Mesendoderm (in vitro differentiated cells): ENCODE results near the gene ST6GALNAC6.

Experiments used
- DNase-seq: peaks from one replicate; pipeline ENCODE4 v3.0.0; 2013
- H2AK5ac ChIP-seq: 2 replicates; pipeline ENCODE4 v1.6.1; 2013; ENCODE audit warnings: low read length, inconsistent platforms
- H2BK120ac ChIP-seq: 2 replicates; pipeline ENCODE4 v1.6.1; 2013; ENCODE audit warnings: low read depth, mild to moderate bottlenecking, low read length, moderate library complexity, mixed read lengths
- H2BK15ac ChIP-seq: replicated peaks from 2 replicates; pipeline ENCODE4 v1.6.1; 2013; ENCODE audit warnings: low read depth, mild to moderate bottlenecking, moderate library complexity
- H2BK5ac ChIP-seq: 2 replicates; pipeline ENCODE4 v1.6.1; 2013; ENCODE audit warnings: low read length, inconsistent platforms
- H3K18ac ChIP-seq: 2 replicates; pipeline ENCODE4 v1.6.1; 2013; ENCODE audit warnings: mild to moderate bottlenecking, low read length, mixed read lengths
- H3K23ac ChIP-seq: one replicate; pipeline ENCODE4 v1.6.1; 2013; ENCODE audit warnings: low read length
- H3K27ac ChIP-seq: 2 replicates; pipeline ENCODE4 v1.5.1; 2013; ENCODE audit warnings: low read depth, mild to moderate bottlenecking, inconsistent platforms, low read length, moderate library complexity
- H3K27me3 ChIP-seq: 2 replicates; pipeline ENCODE4 v1.6.1; 2013; ENCODE audit warnings: low read length, control low read depth, mild to moderate bottlenecking, inconsistent platforms; ENCODE audit not compliant: insufficient read depth, poor library complexity
- H3K36me3 ChIP-seq: 2 replicates; pipeline ENCODE4 v1.6.1; 2013; ENCODE audit warnings: low read length, inconsistent platforms; ENCODE audit not compliant: control insufficient read depth, insufficient read depth
- H3K4ac ChIP-seq: one replicate; pipeline ENCODE4 v1.6.1; 2013; ENCODE audit warnings: low read depth, mild to moderate bottlenecking, low read length, moderate library complexity
- H3K4me1 ChIP-seq: 2 replicates; pipeline ENCODE4 v1.6.1; 2013; ENCODE audit warnings: low read depth, low read length, inconsistent platforms; ENCODE audit not compliant: control insufficient read depth
- H3K4me2 ChIP-seq: 2 replicates; pipeline ENCODE4 v1.6.1; 2013; ENCODE audit warnings: low read length
- H3K4me3 ChIP-seq: 2 replicates; pipeline ENCODE4 v1.5.1; 2013; ENCODE audit warnings: mild to moderate bottlenecking, low read length
- H3K56ac ChIP-seq: one replicate; pipeline ENCODE4 v1.6.1; 2013; ENCODE audit warnings: low read length
- H3K79me1 ChIP-seq: 2 replicates; pipeline ENCODE4 v1.6.1; 2013; ENCODE audit warnings: low read length, inconsistent platforms
- H3K79me2 ChIP-seq: 2 replicates; pipeline ENCODE4 v1.6.1; 2013; ENCODE audit warnings: mild to moderate bottlenecking, low read length; ENCODE audit not compliant: control insufficient read depth, insufficient read depth
- H3K9ac ChIP-seq: 2 replicates; pipeline ENCODE4 v1.6.1; 2013; ENCODE audit warnings: low read length, inconsistent platforms
- H4K5ac ChIP-seq: one replicate; pipeline ENCODE4 v1.6.1; 2013; ENCODE audit warnings: low read length
- H4K8ac ChIP-seq: one replicate; pipeline ENCODE4 v1.6.1; 2013; ENCODE audit warnings: low read depth, mild to moderate bottlenecking, control low read depth, low read length, moderate library complexity
- WGBS: extraction: QIAGEN DNeasy Blood & Tissue Kit; methylation state at CpG from one replicate; pipeline ENCODE4 v1.1.7; 2013; ENCODE audit warnings: low lambda C conversion rate, missing lambda C conversion rate; ENCODE audit not compliant: insufficient coverage; ENCODE audit errors: extremely low coverage; 5-methylcytosine and 5-hydroxymethylcytosine counted together

Gene ST6GALNAC6

GRCh38 chr9:127869310-127870152 lies 29.9 kb downstream of the ST6GALNAC6 start:
- Histone ChIP-seq H3K23ac (no peak overlapping the region), H3K79me2 (no peaks in the 10 kb centered on the region), H3K36me3 (peaks cover 2% of the 10 kb centered on the region), H3K4me1 (no peaks in the 10 kb centered on the region), H3K4me2 (no peak overlapping the region), H4K8ac (no peak overlapping the region), H2BK15ac (no peak overlapping the region), H2BK120ac (no peak overlapping the region), H3K4me3 (no peak overlapping the region), H3K27me3 (no peaks in the 10 kb centered on the region), H4K5ac (no peak overlapping the region), H2BK5ac (no peak overlapping the region), H2AK5ac (no peak overlapping the region), H3K18ac (no peak overlapping the region), H3K79me1 (no peaks in the 10 kb centered on the region), H3K4ac (no peak overlapping the region), H3K9ac (no peak overlapping the region), H3K27ac (no peak overlapping the region), H3K56ac (peak overlapping the region; percentile 57)
- peak; percentile 86 for DNase-seq
- WGBS = no CpG with 5 or more reads among the region's 18 CpGs

GRCh38 chr9:127868278-127868902 lies 31.0 kb downstream of the ST6GALNAC6 start:
- Histone ChIP-seq H3K79me2 (no peaks in the 10 kb centered on the region), H3K79me1 (no peaks in the 10 kb centered on the region), H3K56ac (no peak overlapping the region), H3K23ac (no peak overlapping the region), H3K4me2 (no peak overlapping the region), H2BK15ac (no peak overlapping the region), H3K4me1 (no peaks in the 10 kb centered on the region), H2BK5ac (no peak overlapping the region), H3K4me3 (no peak overlapping the region), H4K5ac (no peak overlapping the region), H3K27ac (no peak overlapping the region), H3K9ac (no peak overlapping the region), H3K27me3 (no peaks in the 10 kb centered on the region), H2AK5ac (no peak overlapping the region), H3K36me3 (peaks cover 2% of the 10 kb centered on the region), H2BK120ac (no peak overlapping the region), H3K18ac (no peak overlapping the region), H4K8ac (no peak overlapping the region), H3K4ac (no peak overlapping the region)
- no CpG with 5 or more reads among the region's 18 CpGs for WGBS
- no peak for DNase-seq

DNA sequence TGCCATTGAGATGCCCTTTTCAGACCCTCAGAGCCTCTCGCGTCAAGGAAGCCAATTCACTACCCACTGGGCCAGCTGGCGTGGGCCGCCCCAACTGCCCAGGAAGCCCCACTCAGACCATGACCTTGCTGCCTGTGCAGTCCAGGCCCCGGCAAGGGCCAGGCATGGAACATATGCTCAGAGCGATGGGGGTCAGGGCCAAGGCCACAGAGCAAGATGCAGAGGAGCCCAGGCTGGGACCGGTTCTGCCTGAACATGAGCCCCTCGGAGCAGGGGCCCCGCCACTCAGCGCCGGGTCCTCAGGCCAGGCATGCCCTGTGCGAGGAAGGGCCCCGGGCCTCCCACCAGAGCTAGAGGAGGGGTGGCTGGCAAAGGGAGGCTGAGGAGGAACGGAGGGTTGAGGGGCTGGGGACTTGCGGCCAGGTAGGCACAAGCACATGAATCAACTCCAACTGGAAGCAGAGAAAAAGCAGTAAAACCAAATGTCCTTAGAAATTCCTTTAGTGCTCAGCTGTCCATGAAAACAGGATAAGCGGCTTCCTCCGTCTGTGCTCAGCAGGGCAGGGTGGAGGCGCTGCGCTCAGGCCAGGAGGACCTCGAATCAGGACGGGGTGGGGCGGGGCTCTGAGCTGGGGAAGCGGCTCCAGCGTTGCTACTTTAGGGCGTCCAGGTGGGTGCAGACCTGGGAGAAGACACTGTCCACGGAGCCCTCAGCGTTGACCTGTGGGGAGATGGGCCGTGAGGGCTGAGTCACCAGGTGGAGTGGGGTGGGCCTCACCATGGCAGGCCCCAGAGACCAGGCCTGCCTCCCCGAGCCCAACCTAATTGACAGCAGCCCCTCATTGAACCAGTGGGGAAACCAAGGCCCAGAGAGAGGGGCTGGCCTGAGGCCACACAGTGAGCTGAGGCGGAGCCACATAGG lies 31.8 kb downstream of the ST6GALNAC6 start:
- H2AK5ac ChIP-seq = no peak overlapping the region
- peak overlapping the region; percentile 60 for H3K56ac ChIP-seq
- H3K9ac ChIP-seq = no peak overlapping the region
- H3K18ac ChIP-seq = no peak overlapping the region
- no peak overlapping the region for H3K4me2 ChIP-seq
- no peak overlapping the region for H4K8ac ChIP-seq
- no CpG with 5 or more reads among the region's 30 CpGs for WGBS
- peaks cover 2% of the 10 kb centered on the region for H3K36me3 ChIP-seq
- H3K4me1 ChIP-seq = no peaks in the 10 kb centered on the region
- H3K79me1 ChIP-seq = no peaks in the 10 kb centered on the region
- no peak overlapping the region for H3K4ac ChIP-seq
- H3K27me3 ChIP-seq = no peaks in the 10 kb centered on the region
- H3K4me3 ChIP-seq = no peak overlapping the region
- H4K5ac ChIP-seq = no peak overlapping the region
- no peak overlapping the region for H3K27ac ChIP-seq
- H2BK5ac ChIP-seq = no peak overlapping the region
- no peak overlapping the region for H2BK15ac ChIP-seq
- H2BK120ac ChIP-seq = no peak overlapping the region
- no peak for DNase-seq
- H3K79me2 ChIP-seq = no peaks in the 10 kb centered on the region
- H3K23ac ChIP-seq = no peak overlapping the region

DNA sequence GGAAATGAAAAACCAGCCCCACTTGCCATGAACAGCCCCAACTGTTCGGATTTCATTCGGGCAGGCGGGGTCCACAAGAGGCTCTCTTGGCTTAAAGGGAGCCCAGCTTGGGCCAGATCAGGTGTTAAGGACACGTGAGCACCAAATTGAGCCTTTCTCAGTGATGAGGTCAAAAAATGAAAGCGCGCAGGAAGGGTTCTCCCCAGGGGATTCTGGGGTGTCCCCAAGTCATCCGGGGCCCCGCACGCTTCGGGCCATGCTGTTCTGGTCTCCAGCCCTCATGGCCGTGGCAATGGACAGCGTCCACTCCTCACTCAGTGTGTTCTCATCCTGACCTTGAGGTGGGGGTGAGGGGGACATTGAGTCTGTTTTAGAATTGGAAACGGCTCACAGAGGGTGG lies 32.9 kb downstream of the ST6GALNAC6 start:
- Histone ChIP-seq H3K79me2 (no peaks in the 10 kb centered on the region), H3K9ac (no peak overlapping the region), H2BK120ac (no peak overlapping the region), H3K4me2 (no peak overlapping the region), H3K36me3 (peaks cover 2% of the 10 kb centered on the region), H2BK15ac (no peak overlapping the region), H3K4me1 (no peaks in the 10 kb centered on the region), H3K79me1 (no peaks in the 10 kb centered on the region), H3K23ac (no peak overlapping the region), H3K27ac (no peak overlapping the region), H4K5ac (no peak overlapping the region), H4K8ac (no peak overlapping the region), H3K4ac (no peak overlapping the region), H3K18ac (no peak overlapping the region), H2AK5ac (no peak overlapping the region), H2BK5ac (no peak overlapping the region), H3K27me3 (no peaks in the 10 kb centered on the region), H3K56ac (no peak overlapping the region), H3K4me3 (no peak overlapping the region)
- DNase-seq = no peak
- no CpG with 5 or more reads among the region's 13 CpGs for WGBS

DNA sequence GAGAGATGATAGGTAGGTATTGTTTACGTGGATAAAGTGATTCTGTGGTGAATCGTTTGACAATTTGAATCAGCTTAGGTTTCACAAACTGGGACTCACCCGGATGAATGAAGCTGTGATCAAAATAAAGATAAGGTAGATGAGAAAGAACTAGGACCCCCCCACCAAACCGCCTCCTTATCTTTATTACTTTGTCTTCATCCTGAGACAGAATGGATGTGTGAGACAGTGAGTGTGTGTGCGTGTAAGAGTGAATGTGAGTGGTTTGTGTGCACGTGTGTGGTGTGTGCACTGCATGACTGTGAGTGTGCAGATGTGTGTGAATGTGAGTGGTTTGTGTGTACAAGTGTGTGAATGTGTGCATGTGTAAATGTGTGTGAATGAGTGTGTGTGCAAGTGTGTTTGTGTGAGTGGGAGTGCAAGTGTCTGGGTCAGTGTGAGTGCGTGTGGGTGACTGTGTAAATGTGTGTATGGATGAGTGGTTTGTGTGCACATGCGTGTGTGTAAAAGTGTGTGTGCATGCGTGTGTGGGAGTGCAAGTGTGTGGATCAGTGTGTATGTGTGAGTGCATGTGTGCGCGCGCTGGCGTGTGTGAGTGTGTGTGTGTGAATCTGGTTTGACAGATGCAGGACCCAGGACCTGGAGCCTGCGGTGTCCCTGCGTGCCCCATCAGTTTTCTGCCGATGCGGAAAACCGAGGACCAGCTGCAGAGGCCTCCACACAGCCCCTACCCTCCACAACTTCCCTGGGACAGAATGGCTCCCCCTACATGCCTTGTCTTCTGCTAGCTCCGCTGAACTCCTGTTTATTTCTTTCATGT lies 33.5 kb downstream of the ST6GALNAC6 start:
- Histone ChIP-seq H4K5ac (no peak overlapping the region), H3K79me1 (no peaks in the 10 kb centered on the region), H2BK120ac (no peak overlapping the region), H2BK15ac (no peak overlapping the region), H3K79me2 (no peaks in the 10 kb centered on the region), H4K8ac (no peak overlapping the region), H3K23ac (no peak overlapping the region), H3K4me1 (no peaks in the 10 kb centered on the region), H3K36me3 (peaks cover under 1% of the 10 kb centered on the region), H3K56ac (peak overlapping the region; percentile 3), H3K4me3 (no peak overlapping the region), H2BK5ac (no peak overlapping the region), H3K4ac (no peak overlapping the region), H3K27ac (no peak overlapping the region), H3K9ac (no peak overlapping the region), H3K4me2 (no peak overlapping the region), H3K27me3 (no peaks in the 10 kb centered on the region), H2AK5ac (no peak overlapping the region), H3K18ac (no peak overlapping the region)
- no peak for DNase-seq
- 100% methylated on average over 1 of the region's 19 CpGs for WGBS
